Glutamatergic neuron (in vitro differentiated cells): ENCODE results near the gene TFRC. TPM values are rescaled to one million over a fixed set of nuclear protein-coding genes. Genes with fewer than 3 reads are reported as not detected.
"Not testable (repeated sequence)": the region's sequence is repeated elsewhere in the genome, so short reads cannot be mapped to it uniquely, and the experiment has no call there.

Experiments used
- DNase-seq: peaks from one replicate; pipeline ENCODE4 v3.0.0; 2022
- H3K27ac Mint-ChIP-seq: one replicate; pipeline ENCODE4 v1.8.0; 2020; ENCODE audit warnings: mild to moderate bottlenecking, mixed read lengths, inconsistent platforms; ENCODE audit not compliant: unreplicated experiment
- H3K27me3 Mint-ChIP-seq: one replicate; pipeline ENCODE4 v1.8.0; 2020; ENCODE audit warnings: mild to moderate bottlenecking, moderate library complexity, mixed read lengths, inconsistent platforms; ENCODE audit not compliant: unreplicated experiment
- H3K36me3 Mint-ChIP-seq: one replicate; pipeline ENCODE4 v1.8.0; 2020; ENCODE audit warnings: mild to moderate bottlenecking, mixed read lengths, inconsistent platforms; ENCODE audit not compliant: unreplicated experiment
- H3K4me1 Mint-ChIP-seq: one replicate; pipeline ENCODE4 v1.8.0; 2020; ENCODE audit warnings: mild to moderate bottlenecking, low read depth, mixed read lengths, inconsistent platforms; ENCODE audit not compliant: unreplicated experiment
- H3K4me3 Mint-ChIP-seq: one replicate; pipeline ENCODE4 v1.8.0; 2020; ENCODE audit warnings: mild to moderate bottlenecking, mixed read lengths, inconsistent platforms; ENCODE audit not compliant: unreplicated experiment
- H3K9me3 Mint-ChIP-seq: one replicate; pipeline ENCODE4 v1.8.0; 2020; ENCODE audit warnings: mild to moderate bottlenecking, moderate library complexity, mixed read lengths, inconsistent platforms; ENCODE audit not compliant: unreplicated experiment
- total RNA-seq: library from RNA; stranded (reverse); fragmentation: NEBNext Ultra II Directional; extraction: Animal tissue kit (Norgen Biotek cat#: 25700); gene quantifications from one replicate; pipeline ENCODE4 v1.2.1, GENCODE V29; 2021; ENCODE audit not compliant: unreplicated experiment
- TF ChIP-seq, protein P1 (sequence below): fragments of 200-600 bp; sonication (generic); IDR thresholded peaks from one replicate; pipeline ENCODE4 v1.5.0; 2021; ENCODE audit not compliant: partially characterized antibody, unreplicated experiment

Gene TFRC
- total RNA-seq, 1 donor from 2014 or later, result 35.8 TPM

GRCh38 chr3:196115678-196116083 lies 33.8 kb upstream of the TFRC start:
- TF ChIP-seq, protein P1, sequence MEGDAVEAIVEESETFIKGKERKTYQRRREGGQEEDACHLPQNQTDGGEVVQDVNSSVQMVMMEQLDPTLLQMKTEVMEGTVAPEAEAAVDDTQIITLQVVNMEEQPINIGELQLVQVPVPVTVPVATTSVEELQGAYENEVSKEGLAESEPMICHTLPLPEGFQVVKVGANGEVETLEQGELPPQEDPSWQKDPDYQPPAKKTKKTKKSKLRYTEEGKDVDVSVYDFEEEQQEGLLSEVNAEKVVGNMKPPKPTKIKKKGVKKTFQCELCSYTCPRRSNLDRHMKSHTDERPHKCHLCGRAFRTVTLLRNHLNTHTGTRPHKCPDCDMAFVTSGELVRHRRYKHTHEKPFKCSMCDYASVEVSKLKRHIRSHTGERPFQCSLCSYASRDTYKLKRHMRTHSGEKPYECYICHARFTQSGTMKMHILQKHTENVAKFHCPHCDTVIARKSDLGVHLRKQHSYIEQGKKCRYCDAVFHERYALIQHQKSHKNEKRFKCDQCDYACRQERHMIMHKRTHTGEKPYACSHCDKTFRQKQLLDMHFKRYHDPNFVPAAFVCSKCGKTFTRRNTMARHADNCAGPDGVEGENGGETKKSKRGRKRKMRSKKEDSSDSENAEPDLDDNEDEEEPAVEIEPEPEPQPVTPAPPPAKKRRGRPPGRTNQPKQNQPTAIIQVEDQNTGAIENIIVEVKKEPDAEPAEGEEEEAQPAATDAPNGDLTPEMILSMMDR, result no peak
- Mint-ChIP-seq H3K27me3 (peaks cover 2% of the 10 kb centered on the region), H3K4me1 (no peaks in the 10 kb centered on the region), H3K4me3 (no peak overlapping the region), H3K27ac (no peak overlapping the region), H3K9me3 (peaks cover 1% of the 10 kb centered on the region), H3K36me3 (no peaks in the 10 kb centered on the region)
- no peak for DNase-seq

- Mint-ChIP-seq H3K4me3 (no peak overlapping the region), H3K4me1 (no peaks in the 10 kb centered on the region)
- TF ChIP-seq, protein P1, result no peak
These were observed 30.1 kb upstream of the TFRC start for GRCh38 chr3:196111939-196112386.

GRCh38 chr3:196108075-196108743 lies 26.3 kb upstream of the TFRC start:
- TF ChIP-seq, protein P1, result no peak
- DNase-seq, result no peak
- no peak overlapping the region for H3K27ac Mint-ChIP-seq
- no peak overlapping the region for H3K4me3 Mint-ChIP-seq
- H3K36me3 Mint-ChIP-seq, result no peaks in the 10 kb centered on the region
- no peaks in the 10 kb centered on the region for H3K27me3 Mint-ChIP-seq
- no peaks in the 10 kb centered on the region for H3K4me1 Mint-ChIP-seq
- peaks cover 1% of the 10 kb centered on the region for H3K9me3 Mint-ChIP-seq

More at GRCh38 chr3:196111939-196112386, 30.1 kb upstream of the TFRC start:
- Mint-ChIP-seq H3K9me3 (peaks cover 1% of the 10 kb centered on the region), H3K27ac (no peak overlapping the region), H3K27me3 (peaks cover 2% of the 10 kb centered on the region), H3K36me3 (no peaks in the 10 kb centered on the region)
- no peak for DNase-seq

DNA sequence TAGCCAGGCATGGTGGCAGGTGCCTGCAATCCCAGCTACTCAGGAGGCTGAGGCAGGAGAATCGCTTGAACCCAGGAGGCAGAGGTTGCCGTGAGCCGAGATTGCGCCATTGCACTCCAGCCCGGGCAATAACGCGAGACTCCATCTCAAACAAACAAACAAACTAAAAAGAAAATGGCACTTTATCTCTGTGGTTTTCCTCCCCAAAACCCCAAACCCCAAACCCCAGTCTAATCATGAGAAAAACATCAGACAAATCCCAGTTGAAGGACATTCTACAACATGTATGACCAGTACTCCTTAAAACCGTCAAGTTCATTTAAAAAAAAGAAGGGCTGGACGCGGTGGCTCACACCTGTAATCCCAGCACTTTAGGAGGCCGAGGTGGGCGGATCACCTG lies 22.8 kb upstream of the TFRC start:
- not testable (repeated sequence) for H3K27me3 Mint-ChIP-seq, H3K4me1 Mint-ChIP-seq, H3K36me3 Mint-ChIP-seq, H3K4me3 Mint-ChIP-seq, H3K27ac Mint-ChIP-seq, H3K9me3 Mint-ChIP-seq, DNase-seq

GRCh38 chr3:196098365-196098980 lies 16.6 kb upstream of the TFRC start:
- H3K9me3 Mint-ChIP-seq, H3K4me3 Mint-ChIP-seq, H3K36me3 Mint-ChIP-seq, DNase-seq, H3K27me3 Mint-ChIP-seq, H3K4me1 Mint-ChIP-seq, H3K27ac Mint-ChIP-seq: not testable (repeated sequence)
